ENCODE data around the gene COX7B. TPM values are rescaled to one million over a fixed set of nuclear protein-coding genes. Genes with fewer than 3 reads are reported as not detected.
"Not testable (repeated sequence)": the region's sequence is repeated elsewhere in the genome, so short reads cannot be mapped to it uniquely, and the experiment has no call there.

Gene COX7B
- total RNA-seq, 2 donors from 2014 or later = 1,144 to 1,167 TPM

DNA sequence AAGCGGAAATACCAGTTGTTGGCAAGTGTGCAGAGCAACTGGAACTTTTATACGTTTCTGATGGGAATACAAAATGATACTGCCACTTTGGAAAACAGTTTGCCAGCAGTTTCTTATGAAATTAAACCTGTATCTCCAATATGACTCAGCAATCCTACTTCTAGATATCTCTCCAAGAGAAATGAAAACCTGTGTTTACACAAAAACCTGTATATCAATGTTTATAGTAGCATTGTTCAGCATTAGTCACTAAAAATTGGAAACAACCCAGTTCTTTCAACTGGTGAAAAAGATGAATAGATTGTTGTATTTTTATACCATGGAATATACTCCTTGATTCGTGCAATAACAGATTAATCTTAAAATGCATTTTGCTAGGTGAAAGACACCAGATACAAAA is 38.0 kb downstream of the COX7B start:
- intact Hi-C loops (cut with DNase I) = no loop called here
- no peak for DNase-seq

DNA sequence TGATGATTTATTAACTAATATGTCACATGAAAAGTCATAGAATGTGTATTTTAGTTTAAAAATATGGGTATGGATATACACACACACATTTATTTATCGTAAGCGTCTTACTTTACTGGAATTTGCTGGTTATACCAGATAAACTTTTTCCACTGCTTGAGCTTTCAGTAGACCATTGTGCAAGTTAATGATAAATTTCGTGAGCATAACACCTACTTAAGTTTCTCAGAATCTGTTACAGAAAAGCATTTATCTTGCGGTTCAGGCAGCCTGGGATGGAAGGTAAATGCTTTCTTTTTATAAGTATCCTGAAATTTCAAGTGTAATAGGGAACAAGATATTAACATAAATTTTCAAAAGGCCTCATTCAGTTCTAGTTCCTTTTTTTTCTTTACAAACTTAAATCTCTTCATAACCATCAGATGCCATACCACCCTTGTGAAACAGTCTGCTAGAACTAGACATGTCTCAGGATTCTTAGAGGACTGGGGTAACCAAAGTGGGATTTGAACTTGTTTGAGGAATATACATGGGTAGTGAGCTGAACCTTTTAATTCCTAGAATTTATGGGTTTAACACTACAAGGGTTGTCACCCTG is 38.9 kb downstream of the COX7B start:
- ATAC-seq = no peak

More for the DNA sequence above, 38.0 kb downstream of the COX7B start:
- ATAC-seq = no peak

DNA sequence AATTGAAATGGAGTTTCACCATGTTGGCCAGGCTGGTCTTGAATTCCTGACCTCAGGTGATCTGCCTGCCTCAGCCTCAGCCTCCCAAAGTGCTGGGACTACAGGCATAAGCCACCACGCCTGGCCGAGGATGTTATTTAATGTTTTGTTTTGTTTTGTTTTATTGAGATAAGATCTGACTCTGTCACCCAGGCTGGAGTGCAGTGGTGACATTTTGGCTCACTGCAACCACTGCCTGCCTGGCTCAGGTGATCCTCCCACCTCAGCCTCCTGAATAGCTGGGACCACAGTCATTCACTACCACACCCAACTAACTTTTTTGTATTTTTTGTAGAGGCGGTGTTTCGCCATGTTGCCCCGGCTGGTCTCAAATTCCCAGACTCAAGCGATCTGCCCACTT is 45.8 kb downstream of the COX7B start:
- intact Hi-C loops (cut with DNase I); ATAC-seq; DNase-seq: not testable (repeated sequence)

More for the DNA sequence above, 38.9 kb downstream of the COX7B start:
- DNase-seq = no peak
- intact Hi-C loops (cut with DNase I) = no loop called here

DNA sequence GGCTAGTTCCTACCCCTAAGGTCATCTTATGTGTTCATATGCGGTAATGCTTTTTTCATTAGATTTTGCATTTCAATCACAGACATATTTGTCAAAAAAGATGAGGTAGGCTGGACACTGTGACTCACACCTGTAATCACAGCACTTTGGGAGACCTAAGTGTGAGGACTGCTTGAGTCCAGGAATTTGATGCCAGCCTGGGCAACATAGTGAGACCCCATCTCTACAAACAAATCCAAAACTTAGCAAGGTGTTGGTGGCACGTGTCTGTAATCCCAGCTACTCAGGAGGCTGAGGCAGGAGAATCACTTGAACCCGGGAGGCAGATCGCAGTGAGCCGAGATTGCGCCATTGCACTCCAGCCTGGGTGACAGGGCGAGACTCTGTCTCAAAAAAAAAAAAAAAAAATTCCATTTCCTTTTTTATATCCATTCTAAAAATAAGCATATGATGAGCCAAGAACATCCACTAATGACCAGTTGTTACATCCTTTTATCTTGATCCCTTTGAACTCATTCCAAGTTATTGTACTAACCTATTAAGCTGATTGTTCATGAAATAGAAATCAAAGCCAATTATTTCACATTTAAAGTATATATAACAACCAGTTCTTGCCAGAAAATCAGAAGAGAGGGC is 46.8 kb downstream of the COX7B start:
- ATAC-seq (no peak), DNase-seq (no peak)
- intact Hi-C loops (cut with DNase I) = no loop called here

DNA sequence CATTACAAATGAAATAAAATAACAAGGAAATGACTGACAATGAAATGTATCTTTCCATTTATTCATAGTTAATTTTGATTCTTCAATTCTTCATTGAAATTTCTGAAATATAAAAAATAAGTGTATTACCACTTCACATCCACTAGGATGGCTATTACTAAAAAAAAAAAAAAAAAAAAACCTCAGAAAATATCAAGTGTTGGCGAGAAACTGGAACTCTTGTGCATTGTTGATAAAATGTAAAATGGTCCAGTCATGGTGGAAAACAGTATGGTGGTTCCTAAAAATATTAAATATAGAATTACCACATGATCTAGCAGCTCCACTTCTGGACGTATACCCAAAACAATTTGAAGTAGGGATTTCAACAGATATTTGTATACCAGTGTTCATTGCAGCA is 47.3 kb downstream of the COX7B start:
- DNase-seq (no peak), ATAC-seq (no peak)
- intact Hi-C loops (cut with DNase I) = no loop called here

DNA sequence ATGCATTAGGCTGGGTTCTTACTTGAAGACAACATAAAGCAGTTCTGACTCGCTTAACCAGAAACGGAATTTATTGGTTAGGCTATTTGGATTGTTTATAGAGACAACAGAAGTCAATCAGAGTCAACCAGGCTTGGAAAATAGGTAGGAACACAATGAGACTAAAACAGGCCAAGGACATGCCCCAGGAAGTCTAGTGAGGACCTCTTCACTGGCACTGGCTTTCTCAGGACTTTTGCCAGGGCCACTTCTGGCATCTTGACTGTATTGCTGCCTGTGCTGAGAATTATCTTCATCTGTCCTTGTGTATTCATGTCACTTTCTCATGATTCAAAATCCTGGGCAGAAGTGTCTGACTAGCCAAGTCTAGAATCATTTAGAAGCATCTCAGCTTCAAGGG is 50.6 kb downstream of the COX7B start:
- ATAC-seq (no peak), DNase-seq (no peak)
- intact Hi-C loops (cut with DNase I) = no loop called here

DNA sequence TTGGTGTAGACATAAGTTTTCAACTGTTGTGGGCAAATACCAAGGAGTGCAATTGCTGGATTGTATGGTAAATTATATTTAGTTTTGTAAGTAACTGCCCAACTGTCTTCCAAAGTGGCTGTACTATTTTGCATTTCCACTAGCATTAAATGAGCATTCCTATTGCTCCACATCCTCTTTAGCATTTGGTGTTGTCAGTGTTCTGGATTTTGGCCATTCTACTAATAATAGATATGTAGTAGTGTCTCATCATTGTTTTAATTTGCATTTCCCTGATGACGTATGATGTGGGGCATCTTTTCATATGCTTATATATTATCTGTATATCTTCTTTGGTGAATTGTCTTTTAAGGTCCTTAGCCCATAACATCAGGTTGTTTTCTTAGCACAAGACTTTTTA is 52.9 kb downstream of the COX7B start:
- no peak for ATAC-seq
- DNase-seq = no peak
- intact Hi-C loops (cut with DNase I) = no loop called here

DNA sequence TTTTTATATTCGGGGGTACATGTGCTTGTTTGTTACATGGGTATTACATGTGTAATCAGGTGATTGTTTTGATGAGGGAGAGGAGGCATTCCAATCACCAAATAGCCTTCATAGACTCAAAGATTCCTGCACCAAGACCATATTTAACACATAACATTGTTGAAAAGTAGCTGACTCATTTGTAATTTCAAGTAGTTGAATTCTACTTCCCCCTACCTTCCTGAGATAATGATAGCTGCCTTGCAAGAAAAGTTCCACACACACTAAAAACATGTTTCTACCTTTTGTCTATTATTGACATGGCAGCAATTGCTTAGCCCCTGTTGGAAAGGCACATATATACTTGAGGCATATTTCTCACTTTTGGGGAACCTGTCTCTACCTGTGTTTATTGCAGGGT is 54.0 kb downstream of the COX7B start:
- intact Hi-C loops (cut with DNase I) = no loop called here
- no peak for ATAC-seq
- no peak for DNase-seq

DNA sequence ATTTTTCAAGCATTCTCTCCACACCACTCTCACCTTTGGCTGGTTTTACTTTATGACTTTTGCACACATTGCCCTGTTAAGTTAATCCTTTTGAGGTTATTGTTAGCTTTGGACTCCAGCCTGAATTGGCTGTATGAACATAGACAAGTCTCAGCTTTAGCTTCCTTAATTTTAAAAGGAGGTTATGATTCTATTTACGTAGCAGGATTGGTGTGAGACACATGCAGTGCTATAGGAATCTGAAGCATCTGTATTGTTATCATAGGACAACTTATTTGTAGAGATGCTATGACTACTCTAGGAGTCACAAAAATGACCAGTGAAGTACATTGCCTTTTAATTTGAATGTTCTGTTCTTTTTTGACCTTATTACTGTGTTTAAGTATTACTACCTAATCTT is 54.4 kb downstream of the COX7B start:
- intact Hi-C loops (cut with DNase I) = no loop called here
- no peak for ATAC-seq
- DNase-seq = no peak

Other genes starting within 250 kb of the COX7B start
- gene ATRX, start 113.3 kb upstream of the COX7B start, total RNA-seq = 10 to 100 TPM; 69.5 to 75.4 TPM
- gene MAGT1, start 4.0 kb upstream of the COX7B start, total RNA-seq = 10 to 100 TPM; 65.0 to 66.9 TPM
- 1 to 10 TPM; 6.9 to 8.6 TPM for gene ATP7A, start 11.2 kb downstream of the COX7B start, total RNA-seq
- gene PGAM4, start 70.2 kb downstream of the COX7B start, total RNA-seq = under 1 TPM in 1 of 2 donors, not detected in 1; 0.56 TPM
- gene PGK1, start 204.8 kb downstream of the COX7B start, total RNA-seq = 100 to 1,000 TPM; 346 to 453 TPM
- gene TAF9B, start 240.2 kb downstream of the COX7B start, total RNA-seq = 10 to 100 TPM; 20.3 to 20.8 TPM

Measured in left cardiac atrium (tissue), 4 donors.